ENCODE measurements around the gene RAB20.
A peak's percentile ranks its signal among the peaks of the same experiment; 100 is the strongest.

RAB20 gene

GRCh38 chr13:110519046-110519445, 42.5 kb downstream of the RAB20 start:
- TF ChIP-seq CTCF (IDR thresholded peaks at IDR 0.05), result no peak
- Histone ChIP-seq H3K4me1 (peaks cover 14 to 71% (median 58%) of the 10 kb centered on the region in 4 donors), H3K36me3 (peaks cover 3 to 15% (median 3%) of the 10 kb centered on the region in 3 donors), H3K4me3 (no peak overlapping the region), H3K9me3 (no peaks in the 10 kb centered on the region), H3K27me3 (no peaks in the 10 kb centered on the region), H3K27ac (peak overlapping the region; percentile 83 to 90)
- intact Hi-C loops (cut with DNase I; ENCODE audit: low total_unique reads), result no loop called here
- no peak for DNase-seq

DNA sequence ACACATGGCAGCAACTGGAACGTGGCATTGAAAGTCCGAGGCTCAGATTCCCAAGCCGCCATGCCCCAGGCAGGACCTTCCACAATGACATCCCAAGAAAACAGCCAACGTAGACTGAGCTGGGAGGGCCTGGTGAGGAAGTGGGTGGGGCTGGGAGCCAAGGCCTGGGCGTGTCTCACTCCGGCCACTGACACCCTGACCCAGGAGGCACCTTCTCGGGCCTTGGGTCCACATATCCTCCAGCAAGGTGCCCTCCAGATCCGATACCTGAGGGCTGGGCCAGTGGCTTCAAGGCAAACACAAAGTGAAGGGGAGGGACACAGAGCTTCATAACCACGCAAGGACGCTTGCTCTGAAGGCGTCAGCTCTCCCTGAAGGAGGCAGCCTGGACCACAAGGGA, 43.0 kb downstream of the RAB20 start:
- DNase-seq, result peak in 1 of 2 donors; percentile 71
- intact Hi-C loops (cut with DNase I; ENCODE audit: low total_unique reads), result no loop called here
- peaks cover 10 to 66% (median 53%) of the 10 kb centered on the region in 4 donors for H3K4me1 ChIP-seq

GRCh38 chr13:110518226-110518525, 43.3 kb downstream of the RAB20 start:
- H3K27me3 ChIP-seq, result no peaks in the 10 kb centered on the region
- peak in 1 of 2 donors; percentile 68 for DNase-seq
- H3K4me1 ChIP-seq, result peaks cover 6 to 62% (median 49%) of the 10 kb centered on the region in 4 donors
- H3K9me3 ChIP-seq, result no peaks in the 10 kb centered on the region
- TF ChIP-seq CTCF (IDR thresholded peaks at IDR 0.05), result no peak
- no peak overlapping the region for H3K4me3 ChIP-seq
- intact Hi-C loops (cut with DNase I; ENCODE audit: low total_unique reads), result no loop called here
- peaks cover 12 to 24% (median 12%) of the 10 kb centered on the region in 3 donors for H3K36me3 ChIP-seq
- H3K27ac ChIP-seq, result peak overlapping the region; percentile 67 to 68

More for the DNA sequence above, 43.0 kb downstream of the RAB20 start:
- TF ChIP-seq CTCF (IDR thresholded peaks at IDR 0.05), result no peak
- H3K27ac ChIP-seq, result peak overlapping the region; percentile 67 to 68
- H3K4me3 ChIP-seq, result no peak overlapping the region
- H3K9me3 ChIP-seq, result no peaks in the 10 kb centered on the region
- H3K27me3 ChIP-seq, result no peaks in the 10 kb centered on the region
- H3K36me3 ChIP-seq, result peaks cover 8 to 20% (median 8%) of the 10 kb centered on the region in 3 donors

- H3K36me3 ChIP-seq, result peaks cover 17 to 29% (median 17%) of the 10 kb centered on the region in 3 donors
- peak in 1 of 2 donors; percentile 65 for DNase-seq
- peaks cover 4 to 57% (median 45%) of the 10 kb centered on the region in 4 donors for H3K4me1 ChIP-seq
- no peaks in the 10 kb centered on the region for H3K27me3 ChIP-seq
- no peaks in the 10 kb centered on the region for H3K9me3 ChIP-seq
- TF ChIP-seq CTCF (IDR thresholded peaks at IDR 0.05), result no peak
- H3K4me3 ChIP-seq, result no peak overlapping the region
- intact Hi-C loops (cut with DNase I; ENCODE audit: low total_unique reads), result no loop called here
- peak overlapping the region; percentile 67 to 68 for H3K27ac ChIP-seq
Observed at GRCh38 chr13:110517505-110518225, 43.9 kb downstream of the RAB20 start.

DNA sequence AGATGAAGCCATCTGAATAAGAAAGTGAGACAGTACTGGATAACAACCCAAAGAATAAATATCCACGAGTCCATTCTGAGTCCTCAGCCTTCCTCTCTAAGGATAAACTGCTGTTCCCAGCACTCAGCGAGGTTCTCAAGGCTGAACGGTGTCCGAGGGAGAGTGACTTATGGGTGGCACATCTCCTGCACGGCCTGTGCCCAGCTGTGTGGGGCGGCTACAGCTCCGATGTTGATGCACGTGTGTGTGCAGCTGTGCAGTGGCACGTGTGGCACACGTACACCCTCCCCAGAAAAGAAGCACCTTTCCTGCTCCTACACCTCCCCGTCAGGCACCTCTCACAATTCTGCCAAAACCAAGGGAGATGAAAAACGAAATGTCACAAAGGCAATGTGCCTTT, 45.0 kb downstream of the RAB20 start:
- Histone ChIP-seq H3K27me3 (no peaks in the 10 kb centered on the region), H3K27ac (peak overlapping the region; percentile 6 to 68), H3K4me1 (peaks cover 4 to 45% (median 33%) of the 10 kb centered on the region in 4 donors), H3K9me3 (no peaks in the 10 kb centered on the region), H3K36me3 (peaks cover 29 to 41% (median 29%) of the 10 kb centered on the region in 3 donors), H3K4me3 (no peak overlapping the region)
- no peak for TF ChIP-seq CTCF (IDR thresholded peaks at IDR 0.05)
- DNase-seq, result no peak
- intact Hi-C loops (cut with DNase I; ENCODE audit: low total_unique reads), result no loop called here

Data from tibial artery (tissue), 4 donors.